Measurements from ENCODE around the gene PSMB10.

The PSMB10 gene

DNA sequence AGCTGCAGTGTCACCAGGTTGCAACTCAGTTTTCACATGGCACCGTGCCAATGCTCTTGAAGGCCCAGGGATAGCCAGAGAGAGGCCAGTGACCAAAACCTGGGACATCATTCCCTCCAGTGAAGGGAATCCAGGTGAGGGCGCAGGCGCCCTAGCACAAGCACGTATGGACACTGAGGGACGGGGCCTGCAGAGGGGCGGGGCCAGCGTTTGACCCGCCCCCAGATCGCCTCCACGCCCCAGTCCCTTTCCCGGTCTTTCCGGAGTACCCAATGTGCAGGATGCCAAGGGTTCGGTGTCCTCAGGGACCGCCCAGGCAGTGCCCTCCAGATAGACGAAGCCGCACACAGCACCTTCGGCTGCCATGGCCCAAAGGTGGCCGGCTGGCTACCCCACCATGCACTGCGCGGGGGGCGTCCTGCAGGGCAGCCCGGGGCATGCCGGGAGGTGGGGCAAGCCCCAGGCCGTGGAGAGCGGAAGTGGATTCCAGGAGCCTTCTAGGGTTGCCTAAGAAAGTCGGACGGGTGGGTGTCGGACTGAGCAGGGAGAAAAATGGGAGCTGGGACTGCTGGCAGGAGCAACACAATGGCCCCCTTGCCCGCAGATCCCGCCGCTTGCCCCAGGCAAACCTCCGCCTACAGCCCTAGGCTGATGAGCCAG, 27.1 kb upstream of the PSMB10 start:
- DNase-seq = no peak

- no peak for DNase-seq
Observed at GRCh38 chr16:67963292-67963661, 26.6 kb upstream of the PSMB10 start.

GRCh38 chr16:67962135-67962534, 25.5 kb upstream of the PSMB10 start:
- no peak for DNase-seq

- peak; percentile 98 for DNase-seq
Observed at GRCh38 chr16:67961551-67961957, 24.9 kb upstream of the PSMB10 start.

DNA sequence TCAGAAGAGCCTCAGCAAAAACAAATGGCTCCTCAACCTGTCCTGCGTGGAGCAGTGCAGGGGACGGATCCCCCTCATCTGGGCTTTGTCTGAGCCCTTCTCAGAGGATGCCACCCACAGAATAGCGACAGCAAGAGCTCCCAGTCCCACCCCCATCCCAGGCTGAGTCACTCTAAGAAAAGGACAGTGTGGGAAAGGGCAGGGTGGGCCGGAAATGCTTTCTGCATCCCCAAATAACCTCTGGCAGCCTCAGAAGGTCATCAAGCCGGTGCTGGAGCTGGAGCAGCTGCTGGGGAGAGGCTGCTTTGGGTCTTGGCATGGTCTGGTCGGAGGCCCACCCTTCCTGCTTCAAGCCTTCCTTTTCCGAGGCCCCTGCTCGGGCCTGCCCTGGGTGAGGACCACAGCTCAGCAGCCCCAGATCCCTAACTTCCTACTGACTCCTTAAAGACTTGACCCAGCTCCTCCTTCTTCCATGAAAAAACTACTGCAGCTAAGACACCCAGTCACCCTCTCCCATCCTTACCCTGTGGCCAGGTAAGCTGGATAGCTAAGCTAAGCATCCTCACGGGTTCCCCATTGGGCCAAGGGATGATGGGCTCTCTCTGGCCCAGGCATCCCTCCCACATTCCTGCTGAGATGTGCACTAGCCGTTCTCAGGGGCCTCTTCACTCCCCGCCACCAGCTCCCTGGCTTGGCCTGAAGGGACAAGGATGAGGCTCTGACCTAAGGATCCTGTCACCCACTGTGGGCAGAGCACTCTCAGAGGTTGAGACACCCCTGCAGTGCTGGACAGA, 23.1 kb upstream of the PSMB10 start:
- no peak for DNase-seq

- DNase-seq = no peak
Observed at GRCh38 chr16:67957622-67958021, 21.0 kb upstream of the PSMB10 start.

DNA sequence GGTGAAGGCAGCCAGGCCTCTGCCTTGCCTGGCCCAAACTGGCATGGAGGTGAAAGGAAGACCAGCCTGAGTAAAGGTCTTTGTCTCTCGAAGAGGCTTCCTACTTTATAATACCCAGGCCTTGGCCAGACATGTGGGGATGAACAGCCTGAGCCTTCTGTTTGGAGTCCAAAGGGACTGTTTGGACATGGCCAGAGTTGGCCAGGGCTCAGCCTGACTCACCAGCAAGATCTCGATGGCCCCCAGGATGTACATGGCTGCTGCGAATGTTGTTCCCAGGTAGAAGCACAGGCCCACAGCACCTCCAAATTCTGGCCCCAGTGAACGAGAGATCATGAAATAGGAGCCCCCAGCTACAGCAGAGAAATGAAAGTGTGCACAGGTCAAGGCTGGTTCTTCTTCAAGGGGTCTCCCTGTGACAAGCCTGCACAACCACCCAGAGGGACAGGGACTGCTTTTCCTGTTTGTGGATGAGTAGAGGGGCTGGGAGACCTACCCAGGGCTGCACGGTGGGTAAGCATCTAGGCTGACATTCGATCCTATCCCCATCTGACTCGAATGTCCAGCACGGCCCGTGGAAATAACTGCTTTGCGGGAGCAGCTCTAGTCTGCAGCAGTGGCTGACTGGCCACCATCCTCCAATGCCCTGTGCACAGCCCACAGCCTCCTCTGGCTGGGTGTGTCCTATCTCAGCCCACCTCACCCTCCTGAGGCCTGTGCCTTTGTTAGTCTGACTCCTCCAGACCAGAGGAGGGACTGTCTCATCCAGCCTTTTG, 18.0 kb upstream of the PSMB10 start:
- DNase-seq = no peak

DNA sequence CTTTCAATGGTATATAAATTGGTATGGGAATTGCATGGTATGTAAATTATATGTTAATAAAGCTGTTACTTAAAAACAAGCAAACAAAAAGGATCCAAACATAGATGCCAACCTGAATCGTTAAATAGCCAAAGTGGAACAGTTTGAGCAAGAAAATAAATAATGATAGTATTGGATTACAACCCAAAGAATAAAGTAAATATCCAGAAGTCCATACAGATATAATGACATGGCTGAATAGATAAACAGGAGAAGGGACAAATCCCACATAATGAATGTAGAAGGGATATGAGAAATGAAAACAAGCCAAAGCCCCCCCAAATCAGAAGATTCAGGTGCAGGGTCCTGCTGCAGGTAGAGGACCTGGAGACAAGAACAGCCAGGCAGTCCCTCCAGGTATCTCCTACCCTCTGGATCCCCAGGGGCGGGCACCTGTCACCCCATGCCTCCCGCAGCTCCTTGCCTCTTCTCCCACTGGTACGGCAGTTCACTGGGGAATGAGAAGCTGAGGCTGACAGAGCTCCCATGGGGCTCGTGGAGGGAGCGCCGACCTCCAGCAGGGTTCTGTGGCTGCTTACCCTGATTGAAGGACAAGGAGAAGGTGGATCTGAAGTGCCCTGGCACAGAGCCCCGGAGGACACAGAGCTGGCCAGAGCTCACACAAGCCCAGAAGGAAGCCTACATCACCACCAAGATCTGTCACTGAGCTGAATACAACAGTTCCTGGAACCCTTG, 17.2 kb upstream of the PSMB10 start:
- no peak for DNase-seq

GRCh38 chr16:67951485-67951884, 14.8 kb upstream of the PSMB10 start:
- no peak for DNase-seq

DNA sequence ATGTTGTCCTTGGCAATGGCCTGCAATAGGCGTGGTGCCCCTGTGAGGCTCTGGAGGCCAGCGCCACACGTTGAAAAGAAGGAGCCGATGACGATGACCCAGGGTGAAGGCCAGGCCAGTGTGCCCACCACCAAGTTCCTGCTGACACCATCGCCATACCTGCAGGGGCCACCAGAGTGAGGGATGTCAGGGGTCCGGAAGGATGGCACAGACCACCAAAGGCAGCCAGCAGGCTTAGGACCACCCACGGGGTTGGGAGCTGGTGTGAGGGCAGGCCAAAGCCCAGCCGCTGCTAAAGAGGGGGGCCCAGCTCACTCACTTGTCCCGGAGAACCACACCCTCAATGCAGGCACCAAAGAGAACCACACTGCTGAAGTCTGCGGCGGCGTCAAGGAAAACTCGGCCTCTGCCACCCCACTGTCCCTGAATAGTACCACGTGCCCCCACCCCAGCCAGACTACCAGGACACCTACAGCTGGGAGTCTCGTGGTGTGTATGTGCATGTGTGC, 13.7 kb upstream of the PSMB10 start:
- DNase-seq = no peak

GRCh38 chr16:67949645-67950044, 13.0 kb upstream of the PSMB10 start:
- DNase-seq = no peak

DNA sequence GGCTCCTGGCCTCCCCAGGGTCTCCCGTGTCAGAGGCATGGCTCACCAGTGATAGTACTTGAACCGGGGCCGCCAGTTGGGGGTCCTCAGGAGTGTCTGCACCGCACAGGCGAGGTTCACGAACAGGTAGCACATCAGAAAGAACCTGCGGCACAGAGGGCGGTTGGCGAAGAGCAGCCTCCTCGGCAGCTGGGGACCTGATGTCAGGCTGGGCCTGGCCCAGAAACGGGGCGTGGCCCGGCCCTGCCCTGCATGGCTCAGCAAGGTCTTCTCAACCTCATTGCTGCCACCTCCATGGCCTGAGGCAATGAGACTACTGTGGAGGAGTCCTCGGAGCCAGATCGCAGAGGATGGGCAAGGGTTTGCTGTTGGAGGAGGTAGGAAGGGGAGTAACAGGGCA, 11.4 kb upstream of the PSMB10 start:
- DNase-seq = no peak

- no peak for DNase-seq
Observed at GRCh38 chr16:67946966-67947558, 10.4 kb upstream of the PSMB10 start.

DNA sequence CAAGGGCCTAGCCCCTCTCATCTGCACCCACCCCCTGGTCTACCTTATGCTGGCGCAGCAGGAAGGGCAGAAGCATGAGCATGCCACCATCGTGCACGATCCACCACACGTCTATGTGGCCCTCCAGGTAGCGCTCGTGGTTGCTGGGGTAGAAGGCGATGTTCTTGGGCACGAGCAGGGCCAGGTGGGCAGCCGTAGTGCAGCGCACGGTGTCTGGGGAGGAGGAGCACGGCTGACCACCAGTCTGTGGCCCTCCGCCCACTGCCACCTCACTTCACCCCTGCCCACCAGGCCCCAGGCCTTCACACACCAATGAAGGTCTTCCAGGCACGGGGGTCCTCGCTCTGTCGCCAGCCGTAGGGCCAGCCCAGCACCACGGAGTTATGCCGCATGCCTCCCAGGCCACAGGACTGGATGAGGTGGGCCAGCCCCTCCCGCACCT, 9.5 kb upstream of the PSMB10 start:
- no peak for DNase-seq

DNA sequence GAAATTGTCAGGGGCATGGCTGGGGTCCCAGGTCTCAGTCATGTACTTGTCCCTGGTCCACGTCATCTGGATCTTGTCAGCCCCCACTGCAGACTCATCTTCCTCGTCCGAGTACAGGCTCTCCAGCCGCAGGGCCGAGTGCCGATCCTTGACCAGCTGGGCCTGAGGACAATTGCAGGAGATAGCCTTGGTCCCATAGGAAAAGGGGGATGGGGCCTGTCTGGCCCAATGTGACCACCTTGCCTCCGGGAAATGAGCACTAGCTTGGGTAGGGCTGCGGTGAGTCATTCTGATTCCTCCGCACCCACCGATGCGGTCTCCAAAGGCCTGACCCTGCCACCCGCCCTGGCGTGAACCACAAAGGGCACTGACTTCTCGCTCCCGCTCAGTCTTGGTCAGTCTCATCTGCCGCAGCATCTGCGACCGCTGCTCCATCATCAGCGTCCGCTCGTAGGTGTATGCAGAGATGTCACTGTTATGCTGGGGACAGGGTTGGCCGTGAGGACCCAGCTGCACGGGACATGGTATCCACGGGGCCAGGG, 8.8 kb upstream of the PSMB10 start:
- no peak for DNase-seq

DNA sequence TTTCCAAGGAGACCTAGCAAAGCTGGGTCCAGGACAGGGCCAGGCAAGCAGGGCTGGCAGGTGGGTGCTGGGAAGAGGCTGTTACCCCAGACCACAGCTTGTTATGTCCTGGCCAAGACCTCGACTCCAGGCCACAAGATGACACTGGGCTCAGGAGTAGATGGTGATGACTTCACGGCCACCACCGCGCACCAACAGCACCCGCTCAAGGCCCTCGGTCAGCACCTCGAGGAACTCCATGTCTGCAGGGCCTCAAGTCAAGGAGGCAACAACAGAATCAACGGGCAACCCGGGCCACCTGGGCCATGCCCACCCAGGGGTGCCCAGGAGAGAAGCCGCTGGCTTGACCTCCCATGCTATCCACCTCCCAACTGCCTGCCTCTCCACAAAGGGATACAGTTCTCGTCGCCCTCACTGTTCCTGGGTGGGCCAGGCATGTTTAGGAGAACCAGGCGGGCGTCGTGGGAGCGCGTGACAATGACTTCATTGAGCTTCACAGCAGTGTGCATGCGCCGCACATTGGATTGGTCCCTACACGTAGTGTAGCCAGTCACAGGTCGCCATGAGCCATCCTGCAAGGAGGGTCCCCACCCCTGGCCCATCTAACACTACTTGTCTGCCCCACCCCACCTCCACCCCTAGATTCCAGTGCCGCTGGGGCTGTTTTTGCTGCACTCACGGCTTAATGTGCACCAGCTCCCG, 8.2 kb upstream of the PSMB10 start:
- DNase-seq = no peak

DNA sequence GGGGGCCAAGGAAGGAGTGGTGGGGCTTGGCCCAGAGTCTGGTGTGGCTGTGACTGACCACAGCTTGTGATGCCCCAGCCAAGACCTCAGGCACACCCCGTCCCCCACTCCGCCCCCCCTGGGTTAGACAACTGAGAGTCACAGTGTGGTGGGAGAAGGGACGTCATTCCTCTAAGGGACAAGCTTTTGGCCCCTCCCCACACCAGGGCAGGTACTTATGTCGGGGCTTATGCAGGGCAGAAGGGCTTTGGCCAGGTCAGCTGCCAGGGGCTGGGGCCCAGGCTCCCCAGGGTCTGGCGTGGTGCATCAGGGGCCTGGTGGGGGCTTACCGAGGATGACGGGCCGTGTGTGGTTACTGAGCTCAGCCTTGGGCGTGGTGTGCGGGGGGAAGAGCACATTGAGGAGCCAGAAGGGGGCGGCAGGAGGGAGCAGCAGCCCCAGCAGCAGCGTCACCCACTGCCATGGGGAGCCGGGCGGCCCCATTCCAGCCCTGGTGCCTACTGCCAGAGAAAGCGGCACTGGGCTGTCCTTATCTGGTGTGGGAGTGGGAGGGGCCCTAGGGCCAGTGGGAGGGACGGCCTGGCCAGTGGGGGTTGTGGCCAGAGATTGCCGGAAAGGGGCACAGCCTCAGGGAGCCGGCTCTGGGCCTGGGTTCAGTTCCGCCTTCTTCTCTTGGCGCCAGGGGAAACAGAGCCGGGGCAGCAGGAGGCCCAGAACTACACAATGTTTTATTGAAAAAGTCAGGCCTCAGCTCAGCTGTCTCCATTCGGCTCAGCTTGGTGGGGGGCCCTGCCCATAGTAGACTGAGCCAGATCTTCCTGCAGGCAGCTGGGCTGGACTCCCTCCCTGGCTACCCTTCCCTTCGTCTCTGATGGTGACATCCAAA, 7.2 kb upstream of the PSMB10 start, which contains the start of gene LCAT:
Gene LCAT, minus strand, starts transcription at position 502 of the 886 bp plus-strand sequence. Its CDS starts 19 bp downstream, at position 483.
- no peak for DNase-seq

- DNase-seq = no peak
Observed at GRCh38 chr16:67943256-67943618, 6.6 kb upstream of the PSMB10 start.

- no peak for DNase-seq
Observed at GRCh38 chr16:67942510-67943255, 6.0 kb upstream of the PSMB10 start.

GRCh38 chr16:67942200-67942509, 5.5 kb upstream of the PSMB10 start:
- no peak for DNase-seq
